HG03025 (cell line): ENCODE data around the gene PLEKHG7.
"Not testable (repeated sequence)": the region's sequence is repeated elsewhere in the genome, so short reads cannot be mapped to it uniquely, and the experiment has no call there.

Source experiments
- ATAC-seq: cut with Tn5 transposase; IDR thresholded peaks from one replicate; pipeline ENCODE4 v1.9.1; 2021; ENCODE audit warnings: mild to moderate bottlenecking, moderate library complexity; ENCODE audit not compliant: unreplicated experiment, low FRiP score

The PLEKHG7 gene

DNA sequence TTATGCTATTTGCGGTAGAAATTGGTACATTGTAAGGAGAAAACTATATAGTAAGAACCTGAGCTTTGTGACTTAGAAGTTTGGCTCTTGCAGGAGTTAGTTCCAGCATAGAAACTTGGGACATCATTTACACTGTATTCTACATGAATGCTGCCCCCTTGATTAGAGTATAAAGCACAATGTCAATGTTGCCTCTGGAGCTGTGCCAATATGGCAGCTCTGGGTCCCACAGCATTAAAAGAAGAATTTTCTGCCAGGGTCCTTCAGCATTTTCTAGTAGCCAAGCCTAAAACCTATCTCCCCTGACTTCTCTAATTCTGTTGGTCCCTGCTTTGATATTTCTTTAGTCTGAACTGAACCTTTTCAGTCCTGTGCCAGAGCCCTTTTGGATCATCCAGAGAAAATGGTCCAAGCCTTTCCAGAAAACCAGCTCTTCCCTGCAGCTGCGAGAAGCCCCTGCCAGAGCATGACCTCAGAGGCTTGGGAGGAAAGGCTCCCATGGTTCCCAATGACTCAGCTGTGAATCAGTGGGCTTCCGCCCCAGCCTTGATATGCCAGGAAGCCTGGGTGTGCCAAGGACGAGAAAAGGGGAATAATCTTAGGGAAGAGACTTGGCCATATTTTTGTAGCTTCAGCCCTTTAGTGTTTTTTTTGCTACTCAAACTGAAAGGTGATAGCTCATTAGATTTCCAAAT is 43.2 kb downstream of the PLEKHG7 start:
- ATAC-seq: no peak

DNA sequence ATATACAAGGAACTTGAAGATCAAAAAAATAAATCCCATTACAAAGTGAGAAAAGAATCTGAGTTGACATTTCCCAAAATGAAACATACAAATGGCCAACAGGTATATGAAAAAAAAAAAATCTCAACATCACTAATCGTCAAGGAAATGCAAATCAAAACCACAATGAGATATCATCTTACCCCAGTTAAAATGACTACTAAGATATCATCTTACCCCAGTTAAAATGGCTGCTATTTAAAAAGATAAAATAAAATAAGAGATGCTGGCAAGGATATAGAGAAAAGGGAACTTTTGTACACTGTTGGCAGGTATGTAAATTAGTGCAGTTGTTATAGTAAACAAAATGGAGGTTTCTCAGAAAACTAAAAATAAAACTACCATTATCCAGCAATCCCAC is 44.4 kb downstream of the PLEKHG7 start:
- no peak for ATAC-seq

DNA sequence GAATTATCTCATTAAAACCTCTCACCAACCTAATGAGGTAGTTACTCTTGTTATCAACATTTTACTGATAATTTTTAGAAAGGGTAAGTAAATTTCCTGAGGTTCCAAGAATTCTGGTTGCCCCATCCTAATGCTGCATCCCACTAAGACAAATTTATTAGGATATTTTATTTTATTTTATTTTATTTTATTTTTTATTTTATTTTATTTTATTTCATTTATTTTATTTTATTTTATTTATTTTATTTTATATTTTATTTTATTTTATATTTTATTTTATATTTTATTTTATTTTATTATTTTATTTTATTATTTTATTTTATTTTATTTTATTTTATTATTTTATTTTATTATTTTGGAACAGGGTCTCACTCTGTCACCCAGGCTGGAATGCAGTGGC is 46.9 kb downstream of the PLEKHG7 start:
- not testable (repeated sequence) for ATAC-seq

DNA sequence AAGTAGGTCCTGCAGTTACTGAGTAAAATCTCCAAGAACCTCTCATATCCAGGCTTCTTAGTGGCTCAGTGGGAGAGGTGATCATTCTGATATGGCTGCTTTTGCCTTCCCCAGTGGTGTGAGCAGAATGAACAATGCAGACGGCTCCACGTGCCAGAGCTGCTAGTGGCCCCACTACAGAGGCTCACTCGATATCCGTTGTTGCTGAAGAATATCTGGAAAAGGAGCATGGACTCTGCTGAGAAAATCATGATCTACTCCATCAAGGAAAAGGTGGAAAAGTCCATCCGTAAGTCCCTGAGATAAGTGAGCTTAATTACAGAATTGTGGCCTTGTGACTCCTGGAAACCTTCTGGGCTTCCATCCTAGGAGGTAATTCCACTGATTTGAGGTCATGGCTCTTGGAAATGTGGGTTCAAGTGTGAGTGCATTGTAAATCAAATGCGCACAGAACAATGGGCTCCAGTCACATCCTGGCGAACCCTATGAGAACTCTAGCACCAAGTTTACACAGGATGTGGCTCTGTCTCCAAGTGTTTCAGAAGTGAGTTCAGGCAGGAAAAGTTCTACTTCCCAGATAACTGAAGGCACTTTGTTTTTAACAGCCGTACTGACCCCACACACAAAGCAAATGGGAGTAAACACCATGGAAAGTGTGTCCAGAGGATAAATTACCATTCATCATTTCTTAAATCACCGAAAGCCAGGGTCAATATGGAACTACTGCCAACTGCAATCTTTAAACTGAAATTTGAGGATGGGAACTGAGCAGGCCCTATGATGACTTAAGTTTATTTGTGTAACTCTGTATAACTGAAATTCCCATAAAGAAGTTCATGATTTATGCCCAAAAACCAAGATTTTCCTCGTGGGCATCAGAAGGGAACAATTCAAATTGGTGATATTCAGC is 51.4 kb downstream of the PLEKHG7 start:
- no peak for ATAC-seq

DNA sequence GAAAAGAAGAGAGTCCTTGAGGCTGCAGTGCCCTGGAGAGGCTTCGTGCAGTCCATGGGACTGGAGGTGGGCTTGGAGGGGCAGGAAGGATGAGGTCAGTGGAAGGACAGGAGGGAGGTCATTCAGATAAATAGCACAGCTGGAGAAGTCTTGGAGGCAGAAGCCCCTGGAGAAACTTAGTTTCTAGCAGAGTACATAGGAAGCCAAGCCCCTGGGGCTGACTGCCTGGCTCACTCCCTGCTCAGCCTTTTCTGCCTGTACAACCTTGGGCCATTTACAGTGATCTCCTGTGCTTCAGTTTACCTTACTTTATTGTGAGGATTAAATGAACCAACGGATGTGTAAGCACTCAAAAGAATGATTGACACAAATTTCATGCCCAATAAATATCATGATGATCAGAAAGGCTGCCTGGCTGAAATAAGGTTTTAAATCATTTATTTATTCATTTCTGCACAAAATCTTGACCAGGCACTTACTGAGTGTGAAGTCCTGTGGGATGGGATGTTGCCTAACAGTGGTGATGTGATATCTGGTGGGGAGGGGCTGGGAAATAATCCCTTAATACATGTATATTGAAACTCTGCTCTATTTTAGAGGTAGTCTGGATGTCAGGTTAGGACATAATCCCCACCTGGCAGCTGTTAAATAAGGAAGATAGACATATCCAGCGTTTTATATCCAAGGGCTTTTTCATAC is 54.3 kb downstream of the PLEKHG7 start:
- ATAC-seq: no peak

DNA sequence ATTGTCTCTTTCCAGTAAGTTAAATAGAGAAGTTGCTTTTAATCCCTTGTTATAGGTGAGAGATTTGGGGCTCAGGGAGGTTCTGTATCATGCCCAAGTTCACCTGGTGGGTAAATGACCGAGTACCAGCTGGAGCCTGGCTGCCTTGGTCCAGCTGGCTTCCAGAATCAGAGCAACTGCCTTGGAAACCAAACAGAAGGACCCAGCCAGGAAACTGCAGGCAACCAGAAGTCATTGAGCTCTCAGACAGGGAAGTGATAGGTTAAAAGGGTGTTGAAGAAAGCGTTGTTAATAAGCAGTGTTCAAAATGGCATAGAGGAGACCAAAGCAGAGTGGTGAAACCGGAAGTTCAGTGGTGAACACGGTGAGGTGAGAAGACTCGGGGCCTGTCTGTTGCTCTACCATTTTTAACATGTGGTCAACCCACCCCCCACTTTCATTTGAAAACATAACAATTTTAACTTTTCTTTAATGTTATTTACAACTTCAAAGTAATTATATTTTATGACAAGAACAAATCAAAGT is 54.9 kb downstream of the PLEKHG7 start:
- no peak for ATAC-seq

DNA sequence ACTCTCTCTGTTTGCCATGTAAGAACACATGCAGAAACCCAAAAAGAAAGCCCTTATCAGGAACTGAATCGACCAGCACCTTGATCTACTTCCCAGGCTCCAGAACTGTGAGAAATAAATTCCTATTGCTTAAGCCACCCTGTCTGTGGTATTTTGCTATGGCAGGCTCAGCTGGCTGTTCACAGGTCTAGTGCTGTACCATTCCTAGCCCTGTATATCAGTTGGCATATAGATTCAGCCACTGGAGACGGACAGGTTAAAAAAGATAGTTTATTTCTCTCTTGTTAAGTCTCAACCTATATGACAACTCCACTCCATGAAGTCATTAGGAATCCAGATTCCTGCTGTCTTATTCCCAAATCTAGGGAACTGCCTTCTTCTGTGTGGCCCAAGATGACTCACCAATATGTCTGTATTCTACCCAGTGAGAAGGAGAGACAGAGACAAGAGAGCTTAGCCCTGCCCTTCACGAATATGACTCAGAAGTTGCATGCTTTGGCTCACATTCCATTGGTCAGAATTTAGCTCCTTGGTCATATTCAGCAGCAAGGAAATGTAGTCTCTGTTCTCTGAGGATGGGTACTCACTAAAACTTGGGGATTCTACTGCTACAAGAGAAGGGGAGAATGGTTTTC is 57.0 kb downstream of the PLEKHG7 start:
- no peak for ATAC-seq

DNA sequence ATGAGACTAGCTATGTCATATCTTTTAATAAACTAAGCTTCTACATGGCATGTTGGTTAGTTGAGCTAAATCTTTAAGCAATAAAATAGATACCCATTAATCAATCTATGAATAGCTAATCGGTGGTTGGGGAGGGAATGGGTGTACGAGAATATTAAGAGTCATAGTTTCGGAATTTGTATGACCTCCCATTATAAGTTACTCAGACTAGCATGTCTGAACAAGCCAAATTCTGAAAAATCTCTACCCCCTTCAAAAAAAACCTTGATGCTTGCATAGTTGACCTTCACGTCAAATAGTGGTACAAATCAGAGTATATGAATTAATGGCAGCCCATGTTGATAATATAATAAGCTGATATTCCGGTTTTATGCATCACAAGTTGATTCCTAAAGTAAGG is 60.0 kb downstream of the PLEKHG7 start:
- ATAC-seq: no peak

DNA sequence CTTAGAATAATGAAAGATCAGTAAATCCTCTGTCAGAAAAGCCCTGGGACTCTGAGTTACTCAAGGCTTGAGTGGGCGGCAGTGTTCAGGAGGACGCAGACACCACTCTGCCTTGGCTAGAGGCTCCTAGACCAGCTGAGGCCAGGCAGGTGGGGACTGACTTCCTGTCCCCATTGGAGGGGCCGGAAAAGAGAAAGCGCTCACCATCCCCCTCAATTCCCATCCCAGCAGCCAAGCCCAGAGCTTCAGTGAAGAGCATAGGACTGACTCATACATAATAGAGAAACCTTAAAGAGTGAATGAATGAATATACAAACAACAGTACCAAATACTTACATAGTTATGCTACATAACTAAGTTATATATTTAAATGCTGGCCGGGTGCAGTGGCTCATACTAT is 62.0 kb downstream of the PLEKHG7 start:
- no peak for ATAC-seq

DNA sequence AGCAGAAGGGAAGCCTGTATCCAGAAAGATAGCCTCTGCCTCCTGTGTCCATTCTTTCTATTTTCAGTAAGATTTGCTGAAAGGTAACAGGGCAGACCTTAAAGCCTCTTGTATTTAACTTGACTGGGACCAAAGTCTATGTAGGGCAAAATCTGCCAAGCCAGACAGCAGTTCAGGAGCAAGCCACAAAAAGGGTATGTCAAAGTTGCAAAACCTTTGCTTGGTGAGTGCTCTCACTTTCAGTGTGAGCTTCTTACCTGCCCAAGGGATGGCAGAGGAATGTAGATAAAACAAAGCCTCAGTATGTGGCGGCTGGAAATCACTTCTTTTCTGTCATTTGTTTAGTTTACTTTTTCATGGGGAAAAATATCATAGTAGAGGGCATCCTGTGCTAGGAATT is 63.1 kb downstream of the PLEKHG7 start:
- no peak for ATAC-seq

DNA sequence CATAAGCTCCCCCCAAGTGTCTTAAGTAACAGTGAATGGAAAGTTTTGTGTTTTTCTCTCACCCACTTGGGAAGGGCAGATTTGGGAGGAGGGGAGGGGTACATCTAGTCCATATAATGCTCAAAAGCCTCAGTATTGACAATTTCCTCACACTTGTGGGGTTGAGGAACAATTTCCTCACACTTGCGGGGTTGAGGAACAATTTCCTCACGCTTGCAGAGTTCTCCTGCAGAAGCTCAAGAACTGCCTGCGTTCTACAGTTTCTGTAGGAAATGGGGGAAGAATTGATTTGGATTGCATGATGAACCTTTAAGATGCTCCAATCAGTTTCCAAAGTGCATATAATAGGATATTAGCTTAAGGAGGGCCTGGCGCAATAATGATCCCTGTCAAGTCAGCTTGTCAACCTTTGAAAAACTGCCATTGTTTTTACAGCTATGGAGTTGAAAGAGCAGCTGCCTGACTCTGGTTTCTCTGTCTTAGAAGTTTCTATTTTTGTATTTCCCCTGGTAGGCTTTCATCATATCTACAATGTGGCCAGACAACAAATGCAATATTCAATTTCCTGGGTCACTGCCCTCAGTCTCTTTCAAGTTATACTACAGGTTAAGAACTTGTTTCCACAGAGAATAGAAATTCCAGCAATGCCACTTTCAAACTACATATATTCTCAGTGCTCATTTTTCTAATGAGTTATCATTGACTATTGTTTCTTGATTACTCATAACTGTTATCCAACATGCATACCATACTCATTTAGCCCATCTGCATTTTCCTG is 66.5 kb downstream of the PLEKHG7 start:
- peak; percentile 95 for ATAC-seq

DNA sequence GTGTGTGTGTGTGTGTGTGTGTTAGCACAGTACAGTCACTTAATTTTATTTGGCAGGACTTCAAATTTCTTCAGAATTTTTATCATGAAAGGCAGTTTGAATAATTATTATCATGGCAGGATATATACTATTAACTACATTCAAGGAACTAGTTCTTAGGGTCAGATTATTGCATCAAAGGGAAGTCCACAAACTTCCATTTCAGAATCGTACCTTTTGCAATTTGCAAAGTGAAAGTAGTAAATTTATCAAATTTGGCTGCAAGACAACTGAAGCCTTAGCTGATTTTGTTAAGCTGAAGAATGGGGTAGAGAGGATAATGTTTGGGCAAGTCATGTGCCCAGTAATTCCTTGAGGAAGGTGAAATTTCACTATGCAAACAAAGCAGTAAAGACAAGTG is 68.2 kb downstream of the PLEKHG7 start:
- no peak for ATAC-seq

DNA sequence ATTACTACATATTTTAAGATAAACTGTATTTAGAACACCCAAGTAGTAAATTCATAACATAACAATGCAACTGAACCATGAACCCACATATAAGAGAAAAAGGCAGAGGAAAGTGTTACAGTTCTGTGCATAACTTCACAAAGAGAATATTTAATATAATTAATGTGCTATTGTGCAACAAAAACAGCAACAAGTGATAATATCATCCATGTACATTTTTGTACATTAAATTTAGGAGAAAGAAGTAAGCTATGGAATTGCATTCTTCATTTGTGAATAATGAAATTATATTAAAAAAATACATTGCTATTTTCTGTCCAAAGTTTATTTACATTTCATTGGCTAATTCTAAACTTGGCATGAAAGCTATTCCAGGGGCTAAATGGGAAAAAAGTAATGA is 72.6 kb downstream of the PLEKHG7 start:
- ATAC-seq: no peak

DNA sequence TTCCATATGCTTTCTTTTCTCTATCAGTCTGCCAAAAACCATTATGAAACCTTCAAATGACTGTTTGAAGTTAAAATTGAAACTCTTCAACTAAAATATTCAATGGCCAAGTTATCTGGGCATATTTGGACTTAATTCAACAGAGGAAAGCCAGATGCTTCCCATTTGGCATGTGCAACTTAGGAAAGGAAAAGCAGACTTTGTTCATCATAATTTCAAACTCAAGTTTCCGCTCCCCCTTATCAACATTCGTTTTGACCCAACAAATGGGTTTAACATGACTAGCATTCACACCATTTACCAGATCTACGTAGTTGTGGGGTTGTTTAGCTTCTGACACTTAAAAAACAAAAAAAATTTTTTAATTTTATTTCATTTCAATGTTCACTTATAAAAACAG is 75.7 kb downstream of the PLEKHG7 start:
- ATAC-seq: no peak

DNA sequence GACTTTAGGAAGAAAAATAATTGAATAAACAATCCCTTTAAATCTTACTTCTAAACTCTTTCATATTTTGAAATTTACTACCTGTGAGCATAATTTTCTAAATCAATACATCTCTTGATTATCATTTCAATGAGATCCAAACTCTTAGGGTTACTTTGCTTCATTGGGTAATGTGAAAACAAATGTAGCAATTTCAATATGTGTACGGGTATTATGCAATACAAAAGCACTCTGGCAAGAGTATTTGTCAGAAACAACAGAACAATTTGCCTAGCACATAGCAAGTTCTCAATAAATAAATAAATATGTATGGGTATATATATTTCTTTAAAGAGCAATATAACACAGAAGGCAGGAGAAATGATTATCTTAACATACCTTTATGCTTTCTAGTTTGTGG is 77.1 kb downstream of the PLEKHG7 start:
- ATAC-seq: no peak

DNA sequence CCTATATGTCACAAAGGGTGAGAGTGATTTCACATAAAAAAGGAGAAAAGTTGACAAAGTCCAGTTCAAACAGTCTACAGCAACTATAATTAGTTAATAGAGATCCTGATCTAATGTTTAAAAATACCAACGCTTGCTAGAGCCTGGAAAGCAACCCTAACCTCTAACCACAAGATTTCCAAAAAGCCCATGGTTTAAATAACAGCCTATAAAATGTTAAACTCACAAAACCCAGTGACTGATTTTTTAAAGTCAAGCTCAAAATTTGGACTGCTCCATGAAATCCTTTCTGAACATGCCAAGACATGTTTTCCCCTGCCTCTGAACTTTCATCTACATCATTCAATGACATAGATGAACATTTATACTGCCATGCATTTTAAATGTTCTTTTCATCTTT is 81.6 kb downstream of the PLEKHG7 start:
- no peak for ATAC-seq

DNA sequence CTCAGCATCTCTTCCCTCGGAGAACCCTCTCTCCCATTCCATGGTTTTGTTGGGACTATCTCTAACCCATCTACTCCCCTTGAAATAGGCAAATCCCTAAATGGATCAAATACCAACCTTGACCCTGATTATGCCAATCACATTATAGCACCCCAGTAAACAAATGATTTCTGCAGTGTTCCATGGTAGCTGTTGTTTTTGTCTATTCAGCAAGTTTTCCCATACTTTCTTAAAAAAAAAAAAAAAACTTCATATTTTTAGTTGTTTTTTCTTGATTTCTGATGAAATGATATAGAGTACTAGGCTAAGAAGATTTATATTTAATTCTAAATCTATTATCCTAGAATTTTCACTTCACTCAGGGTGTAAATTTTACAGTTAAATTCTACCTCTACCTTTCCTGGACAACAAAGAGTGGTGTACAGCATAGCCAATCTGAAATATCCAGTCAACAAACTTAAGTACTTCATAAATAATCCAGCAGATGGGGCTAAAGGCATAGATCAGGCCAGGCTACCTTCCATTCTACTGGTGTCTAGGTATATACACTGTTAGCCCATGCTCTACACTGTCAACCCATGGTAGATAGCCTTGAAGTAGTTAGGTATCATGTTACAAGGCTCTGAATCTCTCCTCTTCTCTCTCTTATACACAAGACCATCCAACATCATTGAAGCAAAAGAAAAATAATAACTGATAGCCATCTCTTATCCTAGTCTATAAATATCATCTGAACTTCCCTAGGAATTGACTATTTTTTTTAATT is 82.2 kb downstream of the PLEKHG7 start:
- peak; percentile 96 for ATAC-seq

DNA sequence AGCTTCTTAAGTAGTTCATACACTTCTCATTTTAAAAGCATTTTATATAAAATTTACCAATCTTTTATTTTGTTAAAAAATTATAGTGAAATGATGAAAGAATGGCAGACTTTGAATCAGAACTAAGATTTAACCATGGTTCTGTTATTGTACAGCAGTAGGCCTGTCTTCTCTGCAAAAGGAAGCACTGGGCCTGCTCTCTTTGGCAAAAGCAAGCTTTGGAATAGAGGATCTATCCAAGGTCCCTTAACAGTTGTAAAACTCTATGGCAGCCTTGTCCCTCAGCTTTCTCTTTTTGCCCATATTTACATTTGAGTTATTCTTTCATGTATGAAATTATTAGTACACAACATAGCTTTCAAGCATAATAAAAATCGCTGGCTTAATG is 82.8 kb downstream of the PLEKHG7 start:
- no peak for ATAC-seq

DNA sequence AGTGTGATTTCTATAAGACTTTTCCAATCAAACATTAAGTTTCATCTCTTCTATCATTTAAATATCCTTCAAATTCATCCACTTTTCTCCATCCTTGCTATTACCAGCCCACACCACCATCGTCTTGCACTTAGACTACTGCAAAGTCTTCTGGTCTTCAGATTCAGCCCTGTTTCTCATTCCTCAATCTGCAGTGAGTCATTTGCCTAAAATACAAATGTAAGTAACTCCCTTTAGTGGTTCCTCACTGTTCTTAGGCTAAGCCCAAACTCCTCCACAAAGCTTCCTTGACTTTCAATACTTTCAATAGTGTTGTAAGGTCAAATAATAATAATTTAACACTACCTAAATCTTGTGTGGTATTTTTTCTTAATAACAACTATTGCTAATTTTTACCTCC is 83.3 kb downstream of the PLEKHG7 start:
- no peak for ATAC-seq
